Natural killer cell (primary cell): ENCODE results near the gene PLPP4. TPM values are rescaled to one million over a fixed set of nuclear protein-coding genes. Genes with fewer than 3 reads are reported as not detected.

ENCODE experiments used
- ATAC-seq, 3 donors: fragments of 150-1000 bp in 2 of 3; fragments of 200-7000 bp in 1 of 3; cut with Tn5 transposase; 1 replicate in 1 of 3; 2 replicates in 2 of 3; pipeline ENCODE4 v1.10.0; 2021; ENCODE audit warnings: mild to moderate bottlenecking in 2 of 3, moderate library complexity in 2 of 3
- DNase-seq, 2 donors: peaks; one replicate each; pipeline versions ENCODE4 v3.0.0 to v3.0.0-alpha.2; 2013 to 2021; ENCODE audit warnings: mixed read lengths in 1 of 2
- H3K27ac ChIP-seq: one replicate; pipeline ENCODE4 v1.5.1; 2013; ENCODE audit warnings: mild to moderate bottlenecking, low read length
- H3K27me3 ChIP-seq: one replicate; pipeline ENCODE4 v1.6.1; 2013; ENCODE audit warnings: low read length; ENCODE audit not compliant: control insufficient read depth, insufficient read depth
- H3K36me3 ChIP-seq: one replicate; pipeline ENCODE4 v1.6.1; 2013; ENCODE audit warnings: low read length; ENCODE audit not compliant: control insufficient read depth, insufficient read depth
- H3K4me1 ChIP-seq: one replicate; pipeline ENCODE4 v1.6.1; 2013; ENCODE audit warnings: low read length; ENCODE audit not compliant: control insufficient read depth, insufficient read depth
- H3K4me3 ChIP-seq: one replicate; pipeline ENCODE4 v1.5.1; 2013; ENCODE audit warnings: low read length
- H3K9me3 ChIP-seq: one replicate; pipeline ENCODE4 v1.6.1; 2013; ENCODE audit warnings: low read length; ENCODE audit not compliant: control insufficient read depth, insufficient read depth
- H3K27ac Mint-ChIP-seq, 2 donors: one replicate each; pipeline ENCODE4 v1.8.0; 2022; ENCODE audit warnings: mild to moderate bottlenecking in 2 of 2, mixed read lengths in 2 of 2, moderate library complexity in 1 of 2
- H3K27me3 Mint-ChIP-seq, 2 donors: one replicate each; pipeline ENCODE4 v1.8.0; 2022; ENCODE audit warnings: low read depth in 2 of 2, mixed read lengths in 2 of 2
- H3K36me3 Mint-ChIP-seq: one replicate; pipeline ENCODE4 v1.8.0; 2022; ENCODE audit warnings: mixed read lengths
- H3K4me1 Mint-ChIP-seq, 2 donors: one replicate each; pipeline ENCODE4 v1.8.0; 2022; ENCODE audit warnings: mixed read lengths in 2 of 2
- H3K4me3 Mint-ChIP-seq: one replicate; pipeline ENCODE4 v1.8.0; 2022; ENCODE audit warnings: mild to moderate bottlenecking, moderate library complexity, mixed read lengths
- H3K9me3 Mint-ChIP-seq, 2 donors: one replicate each; pipeline ENCODE4 v1.8.0; 2022; ENCODE audit warnings: mixed read lengths in 2 of 2
- WGBS: methylation state at CpG from one replicate; pipeline ENCODE4 v1.1.7; 2013; ENCODE audit warnings: missing lambda C conversion rate; ENCODE audit not compliant: insufficient coverage; 5-methylcytosine and 5-hydroxymethylcytosine counted together
- intact Hi-C: fragments of 100-400 bp; cut with micrococcal nuclease; formaldehyde crosslinking; loops from one replicate; pipeline ENCODE4 v1.14.2; 2022
- total RNA-seq, 4 donors: library from RNA; stranded (reverse); fragments of 120-200 nt in 1 of 4; gene quantifications; one replicate each; pipeline versions ENCODE4 v1.2.3 to v1.2.4, GENCODE V29; 2013 to 2022
- TF ChIP-seq, protein P1 (sequence below): fragments of 200-600 bp; IDR thresholded peaks from one replicate; pipeline ENCODE4 v1.8.0; 2022; ENCODE audit warnings: antibody characterized with exemption

The PLPP4 gene
- total RNA-seq, 3 donors from 2014 or later (not counting 1 experiment from before 2014, with no cell fraction given) = not detected

DNA sequence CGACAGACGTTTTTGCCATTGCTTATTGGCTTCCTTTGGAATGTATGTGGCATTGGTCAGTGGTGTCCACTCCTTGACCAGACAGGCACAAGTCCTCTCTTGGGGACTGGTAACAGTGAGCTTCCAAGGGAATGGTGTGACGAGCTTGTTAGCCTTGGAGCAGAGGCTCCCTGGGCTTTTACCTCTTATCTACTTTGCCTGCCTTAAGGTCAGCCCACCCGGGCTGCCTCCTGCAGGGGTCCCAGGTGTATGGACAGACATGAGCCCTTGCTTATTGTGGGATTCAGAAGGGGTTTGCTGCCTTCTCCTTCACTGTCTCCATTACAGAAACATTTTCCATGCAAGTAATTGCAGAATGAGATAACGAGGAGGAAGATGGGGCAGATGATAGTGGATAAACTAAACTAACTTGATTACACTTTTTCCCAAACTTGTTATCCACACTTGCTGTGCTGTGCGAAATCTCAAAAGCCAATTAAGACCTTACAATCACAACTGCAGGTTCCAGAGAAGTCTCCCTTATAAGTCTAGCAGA, 29.7 kb downstream of the PLPP4 start:
- no peaks in the 10 kb centered on the region for H3K36me3 ChIP-seq
- no peaks in the 10 kb centered on the region for H3K9me3 ChIP-seq
- Mint-ChIP-seq H3K27me3 (peaks cover 12% of the 10 kb centered on the region in 2 donors), H3K4me1 (no peaks in the 10 kb centered on the region), H3K9me3 (no peaks in the 10 kb centered on the region), H3K27ac (no peak overlapping the region), H3K4me3 (no peak overlapping the region), H3K36me3 (no peaks in the 10 kb centered on the region)
- TF ChIP-seq, protein P1, sequence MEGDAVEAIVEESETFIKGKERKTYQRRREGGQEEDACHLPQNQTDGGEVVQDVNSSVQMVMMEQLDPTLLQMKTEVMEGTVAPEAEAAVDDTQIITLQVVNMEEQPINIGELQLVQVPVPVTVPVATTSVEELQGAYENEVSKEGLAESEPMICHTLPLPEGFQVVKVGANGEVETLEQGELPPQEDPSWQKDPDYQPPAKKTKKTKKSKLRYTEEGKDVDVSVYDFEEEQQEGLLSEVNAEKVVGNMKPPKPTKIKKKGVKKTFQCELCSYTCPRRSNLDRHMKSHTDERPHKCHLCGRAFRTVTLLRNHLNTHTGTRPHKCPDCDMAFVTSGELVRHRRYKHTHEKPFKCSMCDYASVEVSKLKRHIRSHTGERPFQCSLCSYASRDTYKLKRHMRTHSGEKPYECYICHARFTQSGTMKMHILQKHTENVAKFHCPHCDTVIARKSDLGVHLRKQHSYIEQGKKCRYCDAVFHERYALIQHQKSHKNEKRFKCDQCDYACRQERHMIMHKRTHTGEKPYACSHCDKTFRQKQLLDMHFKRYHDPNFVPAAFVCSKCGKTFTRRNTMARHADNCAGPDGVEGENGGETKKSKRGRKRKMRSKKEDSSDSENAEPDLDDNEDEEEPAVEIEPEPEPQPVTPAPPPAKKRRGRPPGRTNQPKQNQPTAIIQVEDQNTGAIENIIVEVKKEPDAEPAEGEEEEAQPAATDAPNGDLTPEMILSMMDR = no peak
- H3K27ac ChIP-seq = no peak overlapping the region
- H3K4me3 ChIP-seq = no peak overlapping the region
- H3K4me1 ChIP-seq = no peaks in the 10 kb centered on the region
- 83% methylated on average over 5 of the region's 6 CpGs for WGBS
- ATAC-seq (no peak), DNase-seq (no peak)
- intact Hi-C loops = no loop called here
- no peaks in the 10 kb centered on the region for H3K27me3 ChIP-seq

DNA sequence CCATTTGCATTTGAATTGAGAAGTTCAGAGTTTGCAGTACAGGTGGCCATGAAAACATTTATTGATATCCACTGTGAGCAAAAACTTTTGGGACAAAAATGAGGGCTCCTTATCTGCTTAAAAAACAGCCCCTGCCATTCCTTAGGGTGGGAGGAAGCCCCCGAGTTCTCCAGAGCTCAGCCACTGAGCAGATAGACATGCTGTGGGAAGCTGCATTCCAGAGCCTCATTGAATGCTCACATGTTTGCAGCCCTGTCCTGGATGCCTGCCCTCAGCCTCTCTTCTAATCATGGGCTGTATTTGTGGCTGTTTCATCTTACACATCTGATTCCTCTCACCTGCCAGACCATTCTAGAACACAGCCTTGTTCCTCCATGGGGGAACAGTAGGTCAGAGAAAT, 33.3 kb downstream of the PLPP4 start:
- TF ChIP-seq, protein P1 = no peak
- Histone ChIP-seq H3K36me3 (no peaks in the 10 kb centered on the region), H3K4me3 (no peak overlapping the region), H3K27ac (no peak overlapping the region), H3K4me1 (no peaks in the 10 kb centered on the region), H3K9me3 (no peaks in the 10 kb centered on the region), H3K27me3 (no peaks in the 10 kb centered on the region)
- WGBS = 85% methylated on average over 1 of the region's 1 CpG
- H3K27ac Mint-ChIP-seq = no peak overlapping the region
- peaks cover 8 to 10% of the 10 kb centered on the region in 2 donors for H3K27me3 Mint-ChIP-seq
- DNase-seq = no peak
- no peak overlapping the region for H3K4me3 Mint-ChIP-seq
- H3K9me3 Mint-ChIP-seq = no peaks in the 10 kb centered on the region
- intact Hi-C loops = no loop called here
- no peak for ATAC-seq
- peaks cover 0 to 9% of the 10 kb centered on the region in 2 donors for H3K4me1 Mint-ChIP-seq
- no peaks in the 10 kb centered on the region for H3K36me3 Mint-ChIP-seq

DNA sequence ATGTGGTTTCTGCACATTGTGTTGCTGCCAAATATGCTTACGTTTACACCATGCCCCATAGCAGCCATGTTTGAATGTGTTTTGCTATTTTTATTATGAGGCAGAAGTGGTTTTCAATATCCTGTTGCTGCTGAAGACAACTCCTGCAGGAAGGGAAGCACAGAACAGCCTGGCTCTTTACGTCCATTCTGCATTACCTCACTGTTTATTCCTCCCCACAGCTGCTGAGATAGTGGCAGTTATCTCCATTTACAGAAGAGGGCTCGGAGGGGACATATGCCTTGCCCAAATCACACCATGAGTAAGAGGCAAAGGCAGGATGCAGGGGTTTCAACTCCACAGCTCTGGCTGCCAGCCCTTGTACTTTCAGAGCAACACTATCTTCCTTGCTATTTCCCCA, 35.3 kb downstream of the PLPP4 start:
- Mint-ChIP-seq H3K27me3 (peaks cover 6 to 12% of the 10 kb centered on the region in 2 donors), H3K27ac (no peak overlapping the region), H3K4me3 (no peak overlapping the region), H3K4me1 (peaks cover 0 to 9% of the 10 kb centered on the region in 2 donors), H3K36me3 (no peaks in the 10 kb centered on the region), H3K9me3 (no peaks in the 10 kb centered on the region)
- WGBS = 4% methylated on average over 3 of the region's 3 CpGs
- TF ChIP-seq, protein P1 = no peak
- ATAC-seq = no peak
- intact Hi-C loops = no loop called here
- no peaks in the 10 kb centered on the region for H3K9me3 ChIP-seq
- no peaks in the 10 kb centered on the region for H3K36me3 ChIP-seq
- no peaks in the 10 kb centered on the region for H3K4me1 ChIP-seq
- no peak overlapping the region for H3K4me3 ChIP-seq
- H3K27me3 ChIP-seq = no peaks in the 10 kb centered on the region
- no peak for DNase-seq
- no peak overlapping the region for H3K27ac ChIP-seq
